SK-N-SH (cell line): Measurements from ENCODE around the gene XKR7. TPM values are rescaled to one million over a fixed set of nuclear protein-coding genes. Genes with fewer than 3 reads are reported as not detected.

Experiments used
- CTCF ChIA-PET: fragments of 300-600, 350-600 bp; formaldehyde crosslinking; extraction: SDS; loops from one replicate; lab custom pipeline; 2021; lab: Yijun Ruan, JAX
- POLR2A ChIA-PET: fragments of 350-600 bp; sonication (Branson Sonifier 250); formaldehyde crosslinking; extraction: SDS; loops from one replicate; lab custom pipeline; 2020; ENCODE audit warnings: antibody characterized with exemption, inconsistent platforms; lab: Yijun Ruan, JAX
- DNase-seq: peaks from one replicate; pipeline ENCODE4 v3.0.0; 2012
- H2AFZ ChIP-seq: fragments of 200-600 bp; sonication (generic); 2 replicates; pipeline ENCODE4 v1.8.1; 2016; ENCODE audit warnings: antibody characterized with exemption, mild to moderate bottlenecking, low read depth
- H3F3A ChIP-seq: fragments of 200-600 bp; sonication (generic); replicated peaks from 2 replicates; pipeline ENCODE3; 2016; ENCODE audit warnings: antibody characterized with exemption, mild to moderate bottlenecking; ENCODE audit not compliant: insufficient read depth
- H3K27ac ChIP-seq, 2 experiments: fragments of 200-500 bp in 1 of 2; fragments of 200-600 bp in 1 of 2; sonication (Bioruptor generic) in 1 of 2; sonication (generic), shearing (Covaris generic) in 1 of 2; 2 replicates each; pipeline versions ENCODE4 v1.5.1 to v1.6.1; 2014 to 2016; ENCODE audit warnings: low read depth in 2 of 2, inconsistent platforms in 1 of 2, low read length in 1 of 2, mild to moderate bottlenecking in 1 of 2, mixed read lengths in 1 of 2
- H3K27me3 ChIP-seq: fragments of 200-600 bp; sonication (generic), shearing (Covaris generic); 2 replicates; pipeline ENCODE4 v1.6.1; 2016; ENCODE audit warnings: mixed run types; ENCODE audit not compliant: insufficient read depth
- H3K36me3 ChIP-seq, 2 experiments: fragments of 200-500 bp in 1 of 2; fragments of 200-600 bp in 1 of 2; sonication (Bioruptor generic) in 1 of 2; sonication (generic) in 1 of 2; replicated peaks in 1 of 2; 2 replicates each; pipeline versions ENCODE3 to v1.5.1; 2014 to 2016; ENCODE audit warnings: low read length in 1 of 2, mild to moderate bottlenecking in 1 of 2; ENCODE audit not compliant: insufficient read depth in 2 of 2, control insufficient read depth in 1 of 2
- H3K4me1 ChIP-seq, 2 experiments: fragments of 200-500 bp in 1 of 2; fragments of 200-600 bp in 1 of 2; sonication (Bioruptor generic) in 1 of 2; sonication (generic), shearing (Covaris generic) in 1 of 2; 2 replicates each; pipeline versions ENCODE4 v1.5.1 to v1.6.1; 2014 to 2016; ENCODE audit warnings: low read depth in 1 of 2, low read length in 1 of 2, mixed run types in 1 of 2; ENCODE audit not compliant: insufficient read depth in 2 of 2, control insufficient read depth in 1 of 2
- H3K4me2 ChIP-seq: fragments of 200-600 bp; sonication (generic), shearing (Covaris generic); 2 replicates; pipeline ENCODE4 v1.6.1; 2017; ENCODE audit warnings: mixed run types
- H3K4me3 ChIP-seq, 2 experiments: fragments of 200-500 bp in 1 of 2; fragments of 200-600 bp in 1 of 2; sonication (Bioruptor generic) in 1 of 2; sonication (generic), shearing (Covaris generic) in 1 of 2; 2 replicates each; pipeline versions ENCODE4 v1.5.1 to v1.8.1; 2014 to 2016; ENCODE audit warnings: low read depth in 2 of 2, inconsistent platforms in 1 of 2, low read length in 1 of 2, mild to moderate bottlenecking in 1 of 2, mixed read lengths in 1 of 2, moderate library complexity in 1 of 2
- H3K79me2 ChIP-seq: fragments of 200-600 bp; sonication (generic); 2 replicates; pipeline ENCODE4 v1.8.1; 2017; ENCODE audit warnings: mild to moderate bottlenecking; ENCODE audit not compliant: insufficient read depth
- H3K9ac ChIP-seq: fragments of 200-600 bp; sonication (generic); 2 replicates; pipeline ENCODE4 v1.6.1; 2017; ENCODE audit warnings: mixed run types
- H3K9me2 ChIP-seq: fragments of 200-600 bp; sonication (generic); 2 replicates; pipeline ENCODE4 v1.6.1; 2017; ENCODE audit warnings: mixed run types
- H3K9me3 ChIP-seq: fragments of 200-600 bp; sonication (generic); 2 replicates; pipeline ENCODE4 v1.6.1; 2017; ENCODE audit warnings: mixed run types, mild to moderate bottlenecking, moderate library complexity
- H4K20me1 ChIP-seq: fragments of 200-600 bp; sonication (generic); 2 replicates; pipeline ENCODE4 v1.6.1; 2017; ENCODE audit warnings: mild to moderate bottlenecking, mixed run types; ENCODE audit not compliant: insufficient read depth
- ELF1 ChIP-seq: IDR thresholded peaks from 2 replicates; pipeline ENCODE4 v1.4.0; 2012
- EP300 ChIP-seq, 2 experiments: IDR thresholded peaks; 2 replicates each; pipeline versions ENCODE4 v1.4.0 to v1.6.1; 2012; ENCODE audit warnings: borderline replicate concordance in 1 of 2, low read depth in 1 of 2, low read length in 1 of 2
- EZH2phosphoT487 ChIP-seq: fragments of 200-600 bp; sonication (generic); IDR thresholded peaks from 2 replicates; pipeline ENCODE4 v1.6.1; 2017; ENCODE audit warnings: low read depth, mixed run types, mild to moderate bottlenecking, antibody characterized with exemption, moderate library complexity, borderline replicate concordance
- FOSL2 ChIP-seq: IDR thresholded peaks from 2 replicates; pipeline ENCODE4 v1.4.0; 2012; ENCODE audit warnings: low read depth, mild to moderate bottlenecking, moderate library complexity, borderline replicate concordance
- FOXM1 ChIP-seq: IDR thresholded peaks from 2 replicates; pipeline ENCODE4 v1.4.0; 2012; ENCODE audit warnings: low read depth, mild to moderate bottlenecking
- GABPA ChIP-seq: IDR thresholded peaks from 2 replicates; pipeline ENCODE4 v1.4.0; 2012; ENCODE audit warnings: low read depth, mild to moderate bottlenecking
- IRF3 ChIP-seq: fragments of 150-350 bp; IDR thresholded peaks from 2 replicates; pipeline ENCODE4 v1.6.1; 2016; ENCODE audit warnings: mild to moderate bottlenecking, low read depth, low read length
- MAX ChIP-seq: IDR thresholded peaks from 2 replicates; pipeline ENCODE4 v1.4.0; 2012; ENCODE audit warnings: low read depth
- MEF2A ChIP-seq: IDR thresholded peaks from 2 replicates; pipeline ENCODE4 v1.4.0; 2012; ENCODE audit warnings: low read depth, borderline replicate concordance
- NFIC ChIP-seq: IDR thresholded peaks from 2 replicates; pipeline ENCODE4 v1.4.0; 2012; ENCODE audit warnings: borderline replicate concordance
- REST ChIP-seq: IDR thresholded peaks from 2 replicates; pipeline ENCODE4 v1.6.1; 2012; ENCODE audit warnings: mild to moderate bottlenecking, low read depth, low read length, moderate library complexity
- RFX5 ChIP-seq: IDR thresholded peaks from 2 replicates; pipeline ENCODE4 v1.6.1; 2012; ENCODE audit warnings: mild to moderate bottlenecking, improper control_type of control experiment, low read length
- RXRA ChIP-seq: IDR thresholded peaks from 2 replicates; pipeline ENCODE4 v1.4.0; 2012; ENCODE audit warnings: low read depth, mild to moderate bottlenecking, borderline replicate concordance
- SMC3 ChIP-seq: IDR thresholded peaks from 2 replicates; pipeline ENCODE4 v1.6.1; 2012; ENCODE audit warnings: low read depth, low read length, improper control_type of control experiment
- TEAD4 ChIP-seq: IDR thresholded peaks from 2 replicates; pipeline ENCODE4 v1.4.0; 2012; ENCODE audit warnings: mild to moderate bottlenecking, borderline replicate concordance; ENCODE audit not compliant: insufficient read depth
- USF1 ChIP-seq: IDR thresholded peaks from 2 replicates; pipeline ENCODE4 v1.4.0; 2012; ENCODE audit warnings: low read depth, borderline replicate concordance
- USF2 ChIP-seq: fragments of 150-350 bp; IDR thresholded peaks from 2 replicates; pipeline ENCODE4 v1.6.1; 2017; ENCODE audit warnings: antibody characterized with exemption, low read length, low read depth, borderline replicate concordance
- ZBTB33 ChIP-seq: IDR thresholded peaks from 2 replicates; pipeline ENCODE4 v1.4.0; 2012; ENCODE audit warnings: low read depth, borderline replicate concordance
- WGBS: methylation state at CpG from one replicate; pipeline ENCODE4 v1.1.6; 2017; ENCODE audit warnings: low lambda C conversion rate; 5-methylcytosine and 5-hydroxymethylcytosine counted together
- polyA plus RNA-seq, 3 experiments: library from polyadenylated mRNA; depleted of rRNA; stranded (reverse); fragments of >200 nt; gene quantifications; 2 replicates each; pipeline ENCODE4 v1.2.3, GENCODE V29; 2012

The XKR7 gene
- polyA plus RNA-seq, 1 of the 3 experiments (the other 2 are of a cell fraction), result 0.02 TPM

GRCh38 chr20:31922181-31922580 is 45.8 kb upstream of the XKR7 start:
- DNase-seq, result no peak
- no peak overlapping the region for H3K4me3 ChIP-seq
- H3K4me2 ChIP-seq, result no peak overlapping the region
- CTCF ChIA-PET, result interaction anchor here (1.0 to 1.5 kb wide), 3 partner anchors 19 to 89 kb away, joined by 3 to 6 read pairs (median 3); partner anchors contain the start of gene PDRG1
- H2AFZ ChIP-seq, result no peak overlapping the region
- H3F3A ChIP-seq, result no peaks in the 10 kb centered on the region
- POLR2A ChIA-PET, result no interaction called here
- no peaks in the 10 kb centered on the region for H3K9me2 ChIP-seq
- H3K9me3 ChIP-seq, result no peaks in the 10 kb centered on the region
- H4K20me1 ChIP-seq, result no peaks in the 10 kb centered on the region
- no peak overlapping the region for H3K9ac ChIP-seq
- H3K27ac ChIP-seq, result no peak overlapping the region
- WGBS, result 57% methylated on average over 4 of the region's 4 CpGs
- peaks cover 0 to 5% of the 10 kb centered on the region in 2 experiments; a peak in 1 of 4 replicates for H3K4me1 ChIP-seq
- no peaks in the 10 kb centered on the region for H3K27me3 ChIP-seq
- TF ChIP-seq ZBTB33 (no peak), GABPA (no peak), USF2 (no peak), EP300 (IDR thresholded peaks at IDR 0.05; ENCODE audit: borderline replicate concordance in 1 of 2, low read depth in 1 of 2, low read length in 1 of 2) (no peak), ELF1 (no peak), RFX5 (no peak), RXRA (no peak)
- H3K36me3 ChIP-seq, result no peaks in the 10 kb centered on the region
- H3K79me2 ChIP-seq, result no peaks in the 10 kb centered on the region

GRCh38 chr20:31922588-31922987 is 45.4 kb upstream of the XKR7 start:
- no peak for DNase-seq
- Histone ChIP-seq H3K4me3 (no peak overlapping the region), H3K9ac (no peak overlapping the region), H3K36me3 (no peaks in the 10 kb centered on the region), H4K20me1 (no peaks in the 10 kb centered on the region), H3K27me3 (no peaks in the 10 kb centered on the region), H3K9me2 (no peaks in the 10 kb centered on the region), H3F3A (no peaks in the 10 kb centered on the region), H3K4me1 (peaks cover 0 to 5% of the 10 kb centered on the region in 2 experiments; a peak in 1 of 4 replicates), H3K79me2 (no peaks in the 10 kb centered on the region), H3K4me2 (no peak overlapping the region), H3K27ac (no peak overlapping the region), H3K9me3 (no peaks in the 10 kb centered on the region), H2AFZ (no peak overlapping the region)
- ChIA-PET POLR2A (no interaction called here), CTCF (interaction anchor here (1.0 to 1.5 kb wide), 4 partner anchors 18 to 89 kb away, joined by 3 to 6 read pairs (median 3); partner anchors contain the start of gene PDRG1)
- 52% methylated on average over 4 of the region's 4 CpGs for WGBS
- no peak for TF ChIP-seq MAX
- TF ChIP-seq NFIC, result no peak
- TF ChIP-seq TEAD4, result no peak
- TF ChIP-seq SMC3, result no peak
- no peak for TF ChIP-seq GABPA
- no peak for TF ChIP-seq FOSL2
- TF ChIP-seq FOXM1, result no peak
- TF ChIP-seq MEF2A, result no peak
- TF ChIP-seq USF1, result no peak
- TF ChIP-seq EZH2phosphoT487, result no peak
- no peak for TF ChIP-seq ELF1
- TF ChIP-seq REST, result no peak
- TF ChIP-seq RXRA, result no peak
- TF ChIP-seq IRF3, result no peak
